H9 (cell line): ENCODE data around the gene TBX1. TPM values are rescaled to one million over a fixed set of nuclear protein-coding genes. Genes with fewer than 3 reads are reported as not detected.
A peak's percentile ranks its signal among the peaks of the same experiment; 100 is the strongest.

Source experiments
- DNase-seq: peaks from one replicate; pipeline ENCODE4 v3.0.0-alpha.2; 2017
- H2AFZ ChIP-seq: one replicate; pipeline ENCODE4 v1.6.1; 2013; ENCODE audit warnings: mild to moderate bottlenecking, low read length, control low read depth, moderate library complexity
- H2AK5ac ChIP-seq: 2 replicates; pipeline ENCODE4 v1.6.1; 2013; ENCODE audit warnings: low read length, control low read depth, mixed read lengths; ENCODE audit not compliant: insufficient read length
- H2BK120ac ChIP-seq: one replicate; pipeline ENCODE4 v1.6.1; 2013; ENCODE audit warnings: low read depth, mild to moderate bottlenecking, low read length, control low read depth, inconsistent platforms; ENCODE audit not compliant: poor library complexity, severe bottlenecking
- H2BK12ac ChIP-seq: 2 replicates; pipeline ENCODE4 v1.6.1; 2013; ENCODE audit warnings: low read length, control low read depth, mixed read lengths, low read depth; ENCODE audit not compliant: insufficient read length
- H2BK15ac ChIP-seq: 2 replicates; pipeline ENCODE4 v1.6.1; 2013; ENCODE audit warnings: low read depth, low read length, control low read depth
- H2BK20ac ChIP-seq: one replicate; pipeline ENCODE4 v1.6.1; 2013; ENCODE audit warnings: low read depth, mild to moderate bottlenecking, low read length, control low read depth, inconsistent platforms; ENCODE audit not compliant: poor library complexity, severe bottlenecking
- H2BK5ac ChIP-seq: 2 replicates; pipeline ENCODE4 v1.6.1; 2013; ENCODE audit warnings: low read length, control low read depth, mixed read lengths; ENCODE audit not compliant: insufficient read length
- H3K14ac ChIP-seq: 2 replicates; pipeline ENCODE4 v1.6.1; 2013; ENCODE audit warnings: low read length, control low read depth; ENCODE audit not compliant: insufficient read depth
- H3K18ac ChIP-seq: 2 replicates; pipeline ENCODE4 v1.6.1; 2013; ENCODE audit warnings: low read depth, mild to moderate bottlenecking, mixed read lengths, low read length, control low read depth; ENCODE audit not compliant: insufficient read length
- H3K23ac ChIP-seq: 2 replicates; pipeline ENCODE4 v1.6.1; 2013; ENCODE audit warnings: low read length, control low read depth, mixed read lengths, low read depth; ENCODE audit not compliant: insufficient read length
- H3K23me2 ChIP-seq: 2 replicates; pipeline ENCODE4 v1.6.1; 2013; ENCODE audit warnings: low read depth, mild to moderate bottlenecking, mixed read lengths, low read length, control low read depth; ENCODE audit not compliant: insufficient read length, poor library complexity, severe bottlenecking
- H3K27ac ChIP-seq: 2 replicates; pipeline ENCODE4 v1.5.1; 2013; ENCODE audit warnings: low read length, control low read depth, mixed read lengths, low read depth; ENCODE audit not compliant: insufficient read length
- H3K27me3 ChIP-seq: 2 replicates; pipeline ENCODE4 v1.6.1; 2013; ENCODE audit warnings: low read length, control low read depth, inconsistent platforms; ENCODE audit not compliant: insufficient read depth
- H3K4ac ChIP-seq: 2 replicates; pipeline ENCODE4 v1.6.1; 2013; ENCODE audit warnings: low read depth, mild to moderate bottlenecking, control low read depth, inconsistent platforms, low read length, moderate library complexity
- H3K4me1 ChIP-seq: 2 replicates; pipeline ENCODE4 v1.6.1; 2013; ENCODE audit warnings: low read length, control low read depth, inconsistent platforms; ENCODE audit not compliant: insufficient read depth
- H3K4me2 ChIP-seq: 2 replicates; pipeline ENCODE4 v1.6.1; 2013; ENCODE audit warnings: low read length, control low read depth, mixed read lengths; ENCODE audit not compliant: insufficient read length, insufficient read depth
- H3K56ac ChIP-seq: 2 replicates; pipeline ENCODE4 v1.6.1; 2013; ENCODE audit warnings: low read depth, mild to moderate bottlenecking, mixed read lengths, low read length, control low read depth; ENCODE audit not compliant: insufficient read length
- H3K79me1 ChIP-seq: 2 replicates; pipeline ENCODE4 v1.6.1; 2013; ENCODE audit warnings: low read depth, mild to moderate bottlenecking, moderate library complexity, low read length, control low read depth, inconsistent platforms; ENCODE audit not compliant: insufficient read depth, poor library complexity, severe bottlenecking
- H3K79me2 ChIP-seq: 2 replicates; pipeline ENCODE4 v1.6.1; 2013; ENCODE audit warnings: low read length, control low read depth, inconsistent platforms; ENCODE audit not compliant: insufficient read depth
- H3K9ac ChIP-seq: 2 replicates; pipeline ENCODE4 v1.6.1; 2013; ENCODE audit warnings: low read length, control low read depth, mixed read lengths; ENCODE audit not compliant: insufficient read length; ENCODE audit errors: extremely low read depth
- H3K9me3 ChIP-seq: one replicate; pipeline ENCODE4 v1.6.1; 2013; ENCODE audit warnings: low read depth, low read length, inconsistent platforms; ENCODE audit not compliant: control insufficient read depth
- H3T11ph ChIP-seq: one replicate; pipeline ENCODE4 v1.6.1; 2013; ENCODE audit warnings: mild to moderate bottlenecking, low read length, control low read depth, inconsistent platforms
- H4K20me1 ChIP-seq: one replicate; pipeline ENCODE4 v1.6.1; 2013; ENCODE audit not compliant: control insufficient read depth, insufficient read length, insufficient read depth
- H4K5ac ChIP-seq: 2 replicates; pipeline ENCODE4 v1.6.1; 2013; ENCODE audit warnings: low read depth, mild to moderate bottlenecking, mixed read lengths, low read length, control low read depth; ENCODE audit not compliant: insufficient read length
- H4K8ac ChIP-seq: replicated peaks from 2 replicates; pipeline ENCODE4 v1.6.1; 2013; ENCODE audit warnings: low read length, control low read depth, mixed read lengths, low read depth; ENCODE audit not compliant: insufficient read length
- H4K91ac ChIP-seq: 2 replicates; pipeline ENCODE4 v1.6.1; 2013; ENCODE audit warnings: low read depth, mild to moderate bottlenecking, moderate library complexity, mixed read lengths, low read length, control low read depth; ENCODE audit not compliant: insufficient read length
- H3K27ac Mint-ChIP-seq, 3 experiments: 2 replicates in 2 of 3; 3 replicates in 1 of 3; pipeline ENCODE4 v1.8.0; 2020 to 2021; ENCODE audit warnings: mixed read lengths in 3 of 3, mild to moderate bottlenecking in 1 of 3, moderate library complexity in 1 of 3
- H3K27me3 Mint-ChIP-seq: 2 replicates; pipeline ENCODE4 v1.8.0; 2021; ENCODE audit warnings: low read depth, mild to moderate bottlenecking, moderate library complexity, mixed read lengths
- H3K36me3 Mint-ChIP-seq, 3 experiments: 2 replicates in 2 of 3; 3 replicates in 1 of 3; pipeline ENCODE4 v1.8.0; 2020 to 2021; ENCODE audit warnings: low read depth in 3 of 3, mixed read lengths in 3 of 3; ENCODE audit not compliant: insufficient read depth in 1 of 3
- H3K4me1 Mint-ChIP-seq, 2 experiments: 2 replicates each; pipeline ENCODE4 v1.8.0; 2020; ENCODE audit warnings: mixed read lengths in 2 of 2
- H3K4me3 Mint-ChIP-seq, 2 experiments: 2 replicates in 1 of 2; 3 replicates in 1 of 2; pipeline ENCODE4 v1.8.0; 2020 to 2021; ENCODE audit warnings: mild to moderate bottlenecking in 2 of 2, mixed read lengths in 2 of 2, moderate library complexity in 1 of 2
- H3K9me3 Mint-ChIP-seq, 2 experiments: 2 replicates in 1 of 2; 3 replicates in 1 of 2; pipeline ENCODE4 v1.8.0; 2020; ENCODE audit warnings: mild to moderate bottlenecking in 2 of 2, mixed read lengths in 2 of 2, moderate library complexity in 1 of 2
- CTCF ChIP-seq: fragments of 200-600 bp; sonication (generic); conservative IDR thresholded peaks from 3 replicates; pipeline ENCODE4 v1.8.0; 2021; ENCODE audit warnings: antibody characterized with exemption, mild to moderate bottlenecking
- WGBS: extraction: QIAGEN DNeasy Blood & Tissue Kit; methylation state at CpG from one replicate; pipeline ENCODE4 v1.1.7; 2013; ENCODE audit warnings: missing lambda C conversion rate, low lambda C conversion rate, mixed read lengths; ENCODE audit not compliant: insufficient read length; ENCODE audit errors: extremely low coverage; 5-methylcytosine and 5-hydroxymethylcytosine counted together
- total RNA-seq: library from RNA; stranded (reverse); gene quantifications from 2 replicates; pipeline ENCODE4 v1.2.1, GENCODE V29; 2021

The TBX1 gene
- total RNA-seq, 1 experiment from 2014 or later, result 2.2 TPM

GRCh38 chr22:19715188-19715930, 45.2 kb upstream of the TBX1 start:
- Histone ChIP-seq H3K27me3 (peaks cover 14% of the 10 kb centered on the region; the same call in 1 of the 2 replicates), H3K79me1 (no peaks in the 10 kb centered on the region), H3K56ac (no peak overlapping the region), H3K9ac (no peak overlapping the region), H2AK5ac (no peak overlapping the region), H2BK15ac (no peak overlapping the region), H4K5ac (no peak overlapping the region), H3K4ac (no peak overlapping the region), H3K23ac (no peak overlapping the region), H3K79me2 (no peaks in the 10 kb centered on the region), H3K23me2 (peaks cover 10% of the 10 kb centered on the region), H3K14ac (no peak overlapping the region; the same call in 1 of the 2 replicates), H4K91ac (no peak overlapping the region), H3K27ac (no peak overlapping the region), H3K4me1 (peaks cover 2% of the 10 kb centered on the region; the same call in 1 of the 2 replicates), H4K8ac (no peak overlapping the region), H2BK20ac (no peak overlapping the region), H3K9me3 (no peaks in the 10 kb centered on the region), H3K18ac (no peak overlapping the region), H4K20me1 (no peaks in the 10 kb centered on the region), H2AFZ (no peak overlapping the region), H3K4me2 (peak overlapping the region; percentile 14), H3T11ph (no peak overlapping the region), H2BK12ac (no peak overlapping the region), H2BK120ac (no peak overlapping the region), H2BK5ac (no peak overlapping the region)
- H3K4me1 Mint-ChIP-seq, result peaks cover 15 to 16% of the 10 kb centered on the region in 2 experiments
- peaks cover 1 to 4% of the 10 kb centered on the region in 2 experiments; a peak in 2 of 5 replicates for H3K9me3 Mint-ChIP-seq
- peaks cover 2 to 13% (median 7%) of the 10 kb centered on the region in 3 experiments; a peak in 6 of 7 replicates for H3K36me3 Mint-ChIP-seq
- WGBS, result no CpG with 5 or more reads among the region's 4 CpGs
- no peak for DNase-seq
- no peak overlapping the region for H3K27ac Mint-ChIP-seq
- no peak for TF ChIP-seq CTCF
- H3K4me3 Mint-ChIP-seq, result peak overlapping the region; percentile 65 to 79
- H3K27me3 Mint-ChIP-seq, result peaks cover 74% of the 10 kb centered on the region
